GF-D8 (cell line): ENCODE data around the gene PIGT.

Experiments used
- DNase-seq: peaks from one replicate; lab custom pipeline; 2025; lab: John Stamatoyannopoulos, UW

PIGT gene

DNA sequence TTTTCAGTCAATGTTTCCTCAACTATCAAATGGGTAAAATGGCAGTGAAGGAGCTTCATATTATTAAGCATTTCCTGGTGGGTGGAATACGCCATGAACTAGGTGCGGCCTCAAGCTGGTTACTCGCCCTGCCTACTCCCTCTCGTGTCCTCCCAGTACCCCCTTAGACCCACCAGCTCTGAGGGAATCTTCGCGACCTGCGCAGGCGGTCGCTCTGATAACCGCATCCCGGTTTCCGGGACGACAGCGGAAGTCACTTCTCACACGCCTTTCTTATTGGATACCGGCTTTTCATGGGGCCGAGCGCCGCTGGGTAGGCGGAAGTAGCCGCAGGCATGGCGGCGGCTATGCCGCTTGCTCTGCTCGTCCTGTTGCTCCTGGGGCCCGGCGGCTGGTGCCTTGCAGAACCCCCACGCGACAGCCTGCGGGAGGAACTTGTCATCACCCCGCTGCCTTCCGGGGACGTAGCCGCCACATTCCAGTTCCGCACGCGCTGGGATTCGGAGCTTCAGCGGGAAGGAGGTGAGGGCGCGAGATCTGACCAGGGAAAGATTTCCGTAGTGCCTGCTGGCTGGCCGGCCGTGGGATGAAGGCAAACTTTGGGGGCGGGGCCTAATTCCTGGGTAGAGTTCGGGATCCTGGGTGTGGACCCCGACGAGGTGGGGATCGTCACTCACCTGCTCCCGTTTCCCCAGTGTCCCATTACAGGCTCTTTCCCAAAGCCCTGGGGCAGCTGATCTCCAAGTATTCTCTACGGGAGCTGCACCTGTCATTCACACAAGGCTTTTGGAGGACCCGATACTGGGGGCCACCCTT, at the start of gene PIGT:
Gene PIGT, plus strand, starts transcription at position 320 of the 816 bp plus-strand sequence. Its CDS starts 16 bp downstream, at position 336.
- DNase-seq: peak; percentile 61

DNA sequence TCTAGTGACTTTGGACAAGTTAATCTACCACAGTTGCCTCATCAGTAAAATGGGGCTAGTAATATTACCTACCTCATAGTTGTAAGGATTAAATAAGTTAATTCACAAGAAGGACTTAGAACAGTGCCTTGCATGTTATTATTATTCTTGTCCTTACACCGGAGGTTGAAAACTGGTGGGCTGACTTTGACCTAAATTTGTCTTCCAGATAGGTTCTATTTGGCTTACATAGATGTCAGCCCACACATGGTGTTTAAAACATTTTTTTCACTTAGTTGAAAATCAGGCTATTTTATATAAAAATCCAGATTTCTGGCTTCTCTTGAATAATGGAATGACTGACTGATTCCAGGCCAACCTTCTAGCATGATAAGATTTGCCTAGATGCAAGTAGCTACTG, 49.7 kb upstream of the PIGT start:
- no peak for DNase-seq

- no peak for DNase-seq
These were observed 49.3 kb upstream of the PIGT start for GRCh38 chr20:45366631-45367030.

DNA sequence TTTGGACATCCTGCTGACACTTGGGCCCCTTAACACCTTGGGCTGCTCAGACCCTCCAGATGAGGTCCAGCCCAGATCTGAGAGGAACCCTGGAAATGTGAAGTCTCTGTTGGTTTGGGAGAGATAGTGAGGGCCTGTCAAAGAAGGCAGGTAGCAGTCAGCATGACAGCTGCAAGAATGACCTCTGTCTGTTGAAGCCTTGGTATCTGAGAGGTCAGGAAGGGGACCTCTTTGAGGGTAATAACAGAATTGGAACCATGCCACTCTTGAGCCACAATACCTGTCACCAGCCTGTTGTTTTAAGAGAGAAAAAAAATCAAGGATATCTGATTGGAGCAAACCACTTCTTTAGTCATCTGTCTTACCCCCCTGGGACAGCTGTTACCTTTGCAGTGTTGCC, 48.8 kb upstream of the PIGT start:
- DNase-seq: no peak

- peak; percentile 80 for DNase-seq
These were observed 47.5 kb upstream of the PIGT start for GRCh38 chr20:45368221-45368980.

- no peak for DNase-seq
These were observed 45.3 kb upstream of the PIGT start for GRCh38 chr20:45370571-45371160.

- no peak for DNase-seq
These were observed 43.7 kb upstream of the PIGT start for GRCh38 chr20:45372241-45372640.

DNA sequence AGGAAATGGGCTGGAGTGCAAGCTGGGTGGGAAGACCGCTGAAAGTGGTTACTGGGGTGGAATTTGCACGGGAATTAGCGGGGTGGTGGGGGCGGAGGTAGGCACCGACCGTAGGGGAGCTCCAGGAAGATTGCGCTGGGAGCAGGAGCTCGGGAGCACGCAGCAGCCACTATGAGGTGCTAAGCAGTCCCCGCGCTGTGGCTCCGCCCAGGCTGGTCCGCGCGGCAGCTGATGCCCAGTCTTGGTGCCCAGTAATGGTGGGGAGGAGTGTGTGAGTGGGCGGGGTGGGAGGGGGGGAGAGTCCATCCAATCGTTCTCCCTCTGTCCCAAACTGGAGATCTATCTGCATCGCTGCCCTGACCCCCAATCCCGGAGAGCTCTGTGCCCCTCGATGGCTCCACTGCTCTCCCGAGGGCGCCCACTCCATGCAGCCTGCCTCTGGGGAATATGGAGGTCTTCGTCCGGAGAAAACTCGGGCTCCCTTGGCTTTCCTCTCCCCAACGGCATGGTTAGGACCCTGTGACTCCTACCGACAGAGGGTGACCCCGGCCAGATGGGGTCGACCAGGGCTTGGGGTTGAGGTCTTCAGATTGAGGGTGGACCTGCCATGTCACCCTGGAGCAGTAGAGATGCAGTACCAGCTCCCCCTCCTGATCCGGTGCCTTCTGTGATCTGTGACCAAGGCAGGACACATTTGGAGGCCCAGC, 43.1 kb upstream of the PIGT start:
- no peak for DNase-seq

GRCh38 chr20:45373353-45374100, 42.4 kb upstream of the PIGT start:
- DNase-seq: peak; percentile 28

DNA sequence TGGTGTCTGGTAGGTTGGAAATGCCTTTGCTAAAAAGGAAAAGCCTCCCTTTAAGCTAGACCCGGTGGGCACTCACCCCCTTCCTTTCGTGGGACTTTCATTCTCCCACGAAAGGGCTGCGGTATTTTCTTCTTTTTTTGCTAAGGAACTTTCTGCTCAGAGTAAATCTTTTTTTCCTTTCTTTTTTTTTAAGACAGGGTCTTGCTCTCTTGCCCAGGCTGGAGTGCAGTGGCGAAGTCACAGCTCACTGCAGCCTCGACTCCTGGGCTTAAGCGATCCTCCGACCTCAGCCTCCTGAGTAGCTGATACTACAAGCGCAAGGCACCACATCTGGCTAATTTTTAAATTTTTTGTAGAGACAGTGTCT, 41.9 kb upstream of the PIGT start:
- DNase-seq: no peak

DNA sequence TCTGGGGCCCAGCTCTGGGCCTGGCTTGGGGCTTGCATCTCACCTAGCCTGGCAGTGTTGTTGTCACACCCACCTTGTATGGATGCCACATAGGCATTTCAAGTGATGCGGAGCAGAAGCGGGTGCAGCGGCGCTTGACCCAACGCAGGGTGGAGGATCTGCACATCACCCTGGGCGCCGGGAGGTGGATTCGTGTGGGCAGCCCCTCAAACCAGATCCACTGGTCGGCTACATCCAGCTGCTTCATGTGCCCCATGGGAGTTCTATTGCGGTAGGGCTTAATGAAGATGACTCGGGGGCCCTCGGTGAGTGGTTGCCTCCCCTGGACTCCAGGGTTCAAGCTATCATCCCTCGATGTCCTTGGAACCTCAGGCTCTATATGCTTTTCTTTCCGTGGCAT, 41.0 kb upstream of the PIGT start:
- DNase-seq: no peak

- no peak for DNase-seq
These were observed 38.7 kb upstream of the PIGT start for GRCh38 chr20:45377269-45377668.

DNA sequence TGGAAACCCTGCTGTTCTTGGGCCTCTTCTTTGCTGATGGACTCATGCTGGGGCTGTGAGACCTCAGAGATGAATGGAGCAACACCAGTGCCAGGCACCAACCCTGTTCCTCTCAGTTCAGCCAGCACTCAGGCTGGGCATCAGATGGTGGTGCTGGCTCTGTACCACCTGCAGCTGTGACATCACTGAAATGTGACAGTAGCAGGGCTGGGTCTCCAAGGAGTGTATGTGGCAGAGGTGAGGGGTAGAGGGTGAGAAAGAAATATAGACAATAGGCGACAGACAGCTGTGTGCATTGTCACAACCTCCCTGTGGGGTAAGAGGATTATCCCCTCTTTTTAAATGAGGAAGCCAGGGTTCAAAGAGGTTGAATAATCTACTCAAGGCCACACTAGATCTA, 37.8 kb upstream of the PIGT start, which contains the start of gene TP53TG5:
Gene TP53TG5, minus strand, starts transcription at position 135 of the 400 bp plus-strand sequence. Its CDS starts 89 bp downstream, at position 46.
- DNase-seq: no peak

DNA sequence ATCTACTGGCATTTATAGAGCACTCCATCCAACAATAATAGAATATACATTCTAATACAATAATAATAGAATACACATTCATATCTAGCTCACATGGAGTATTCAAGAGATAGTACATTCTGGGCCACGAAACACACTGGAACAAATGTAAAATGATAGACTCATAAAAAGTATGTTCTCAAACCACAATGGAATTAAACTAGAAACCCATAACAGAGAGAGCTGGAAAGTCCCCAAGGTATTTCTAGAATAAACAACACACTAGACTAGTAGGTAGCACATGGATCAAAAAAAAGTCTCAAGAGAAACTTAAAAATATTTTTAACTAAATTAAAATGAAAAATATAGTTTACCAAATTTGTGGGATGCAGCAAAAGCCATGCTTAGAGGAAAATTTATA, 28.7 kb upstream of the PIGT start:
- DNase-seq: no peak

- DNase-seq: no peak
These were observed 25.0 kb upstream of the PIGT start for GRCh38 chr20:45390931-45391330.

- DNase-seq: no peak
These were observed 24.4 kb upstream of the PIGT start for GRCh38 chr20:45391559-45391958.

- no peak for DNase-seq
These were observed 23.2 kb upstream of the PIGT start for GRCh38 chr20:45392733-45393132.

- no peak for DNase-seq
These were observed 21.5 kb upstream of the PIGT start for GRCh38 chr20:45394221-45395113.

GRCh38 chr20:45395114-45395415, 20.9 kb upstream of the PIGT start:
- no peak for DNase-seq

DNA sequence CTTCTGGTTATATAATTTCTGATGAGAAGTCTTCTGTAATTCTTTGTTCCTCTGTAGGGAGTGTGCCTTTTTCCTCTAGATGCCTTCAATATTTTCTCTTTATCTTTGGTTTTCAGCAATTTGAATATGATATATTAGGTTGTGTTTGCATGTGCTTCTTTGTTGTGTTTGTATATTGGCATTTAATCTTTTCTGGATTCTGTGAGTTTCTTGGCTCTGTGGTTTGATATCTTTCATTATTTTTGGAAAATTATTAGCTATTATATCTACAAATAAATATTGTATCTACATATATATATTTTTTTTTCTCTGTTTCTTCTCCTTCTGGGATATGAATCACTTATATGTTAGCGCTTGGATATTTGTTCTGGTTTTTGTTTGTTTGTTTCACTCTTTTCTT, 16.9 kb upstream of the PIGT start:
- DNase-seq: no peak
